GM18517 (cell line): Measurements from ENCODE around the gene SCAMP2.

ENCODE experiments used
- ATAC-seq: cut with Tn5 transposase; IDR thresholded peaks from one replicate; pipeline ENCODE4 v1.9.1; 2021; ENCODE audit warnings: mild to moderate bottlenecking, moderate library complexity; ENCODE audit not compliant: unreplicated experiment

The SCAMP2 gene

GRCh38 chr15:74821790-74822158 is 51.4 kb downstream of the SCAMP2 start:
- no peak for ATAC-seq

GRCh38 chr15:74821091-74821789 is 51.9 kb downstream of the SCAMP2 start:
- ATAC-seq, result peak; percentile 70

- ATAC-seq, result no peak
Observed at GRCh38 chr15:74820056-74820455, 53.1 kb downstream of the SCAMP2 start.

GRCh38 chr15:74817370-74817737 is 55.8 kb downstream of the SCAMP2 start:
- ATAC-seq, result no peak

- ATAC-seq, result no peak
Observed at GRCh38 chr15:74816624-74817369, 56.4 kb downstream of the SCAMP2 start.

- no peak for ATAC-seq
Observed at GRCh38 chr15:74815961-74816360, 57.2 kb downstream of the SCAMP2 start.

- ATAC-seq, result no peak
Observed at GRCh38 chr15:74815121-74815934, 57.8 kb downstream of the SCAMP2 start.

GRCh38 chr15:74812533-74812932 is 60.6 kb downstream of the SCAMP2 start, which contains the start of gene LMAN1L:
Gene LMAN1L, plus strand, starts transcription at chr15:74812835. Its CDS starts 20 bp downstream, at chr15:74812855.
- no peak for ATAC-seq

GRCh38 chr15:74809956-74810355 is 63.2 kb downstream of the SCAMP2 start:
- ATAC-seq, result no peak

GRCh38 chr15:74809242-74809641 is 63.9 kb downstream of the SCAMP2 start:
- no peak for ATAC-seq

GRCh38 chr15:74808840-74809229 is 64.3 kb downstream of the SCAMP2 start:
- no peak for ATAC-seq

- ATAC-seq, result no peak
Observed at GRCh38 chr15:74808078-74808839, 64.9 kb downstream of the SCAMP2 start.

- ATAC-seq, result no peak
Observed at GRCh38 chr15:74807282-74807681, 65.9 kb downstream of the SCAMP2 start.

GRCh38 chr15:74804935-74805334 is 68.2 kb downstream of the SCAMP2 start:
- no peak for ATAC-seq

GRCh38 chr15:74802862-74803447 is 70.2 kb downstream of the SCAMP2 start:
- no peak for ATAC-seq

- no peak for ATAC-seq
Observed at GRCh38 chr15:74802290-74802689, 70.9 kb downstream of the SCAMP2 start.

GRCh38 chr15:74801311-74801997 is 71.7 kb downstream of the SCAMP2 start:
- no peak for ATAC-seq

GRCh38 chr15:74800559-74801094 is 72.5 kb downstream of the SCAMP2 start:
- no peak for ATAC-seq

GRCh38 chr15:74799856-74800558 is 73.2 kb downstream of the SCAMP2 start:
- peak; percentile 56 for ATAC-seq
